AG09309 (cell line): ENCODE results near the gene FOXP1.

Experiments
- DNase-seq: peaks from one replicate; pipeline ENCODE4 v3.0.0-alpha.2; 2010; ENCODE audit warnings: low read depth
- H3K4me3 ChIP-seq: 2 replicates; pipeline ENCODE4 v1.5.1; 2011; ENCODE audit warnings: mild to moderate bottlenecking, low read depth, low read length, moderate library complexity; ENCODE audit not compliant: control insufficient read depth
- TF ChIP-seq, protein P1 (sequence below): IDR thresholded peaks from 2 replicates; pipeline ENCODE4 v1.5.1; 2011; ENCODE audit warnings: mild to moderate bottlenecking, low read depth, low read length, inconsistent platforms; ENCODE audit not compliant: insufficient read depth, control insufficient read depth; ENCODE audit errors: missing control alignments

The FOXP1 gene

DNA sequence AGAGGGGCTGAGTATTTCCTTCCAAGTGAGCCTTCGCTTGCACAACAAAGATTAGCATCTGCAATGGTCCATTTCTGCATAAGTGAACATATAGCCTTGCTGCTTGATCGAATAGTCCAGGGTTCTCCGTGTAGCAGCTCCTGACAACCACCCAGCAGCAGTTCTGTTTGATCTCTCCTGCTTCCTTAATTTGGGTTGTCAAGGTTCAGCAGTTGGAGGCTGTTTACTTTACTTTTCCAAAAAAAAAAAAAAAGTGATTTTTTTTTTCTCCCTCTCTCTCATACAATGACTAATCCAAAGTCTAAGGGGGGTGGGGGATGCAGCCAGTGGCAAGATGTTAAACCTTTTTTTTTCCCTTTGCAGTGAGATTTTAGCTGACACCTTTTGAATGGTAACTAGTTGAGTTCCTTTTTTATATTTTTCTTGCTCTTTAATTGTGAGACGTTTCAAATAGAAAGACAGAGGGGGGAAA is 3.6 kb downstream of the FOXP1 start:
- peak overlapping the region; percentile 15 for H3K4me3 ChIP-seq
- TF ChIP-seq, protein P1, sequence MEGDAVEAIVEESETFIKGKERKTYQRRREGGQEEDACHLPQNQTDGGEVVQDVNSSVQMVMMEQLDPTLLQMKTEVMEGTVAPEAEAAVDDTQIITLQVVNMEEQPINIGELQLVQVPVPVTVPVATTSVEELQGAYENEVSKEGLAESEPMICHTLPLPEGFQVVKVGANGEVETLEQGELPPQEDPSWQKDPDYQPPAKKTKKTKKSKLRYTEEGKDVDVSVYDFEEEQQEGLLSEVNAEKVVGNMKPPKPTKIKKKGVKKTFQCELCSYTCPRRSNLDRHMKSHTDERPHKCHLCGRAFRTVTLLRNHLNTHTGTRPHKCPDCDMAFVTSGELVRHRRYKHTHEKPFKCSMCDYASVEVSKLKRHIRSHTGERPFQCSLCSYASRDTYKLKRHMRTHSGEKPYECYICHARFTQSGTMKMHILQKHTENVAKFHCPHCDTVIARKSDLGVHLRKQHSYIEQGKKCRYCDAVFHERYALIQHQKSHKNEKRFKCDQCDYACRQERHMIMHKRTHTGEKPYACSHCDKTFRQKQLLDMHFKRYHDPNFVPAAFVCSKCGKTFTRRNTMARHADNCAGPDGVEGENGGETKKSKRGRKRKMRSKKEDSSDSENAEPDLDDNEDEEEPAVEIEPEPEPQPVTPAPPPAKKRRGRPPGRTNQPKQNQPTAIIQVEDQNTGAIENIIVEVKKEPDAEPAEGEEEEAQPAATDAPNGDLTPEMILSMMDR: no peak

DNA sequence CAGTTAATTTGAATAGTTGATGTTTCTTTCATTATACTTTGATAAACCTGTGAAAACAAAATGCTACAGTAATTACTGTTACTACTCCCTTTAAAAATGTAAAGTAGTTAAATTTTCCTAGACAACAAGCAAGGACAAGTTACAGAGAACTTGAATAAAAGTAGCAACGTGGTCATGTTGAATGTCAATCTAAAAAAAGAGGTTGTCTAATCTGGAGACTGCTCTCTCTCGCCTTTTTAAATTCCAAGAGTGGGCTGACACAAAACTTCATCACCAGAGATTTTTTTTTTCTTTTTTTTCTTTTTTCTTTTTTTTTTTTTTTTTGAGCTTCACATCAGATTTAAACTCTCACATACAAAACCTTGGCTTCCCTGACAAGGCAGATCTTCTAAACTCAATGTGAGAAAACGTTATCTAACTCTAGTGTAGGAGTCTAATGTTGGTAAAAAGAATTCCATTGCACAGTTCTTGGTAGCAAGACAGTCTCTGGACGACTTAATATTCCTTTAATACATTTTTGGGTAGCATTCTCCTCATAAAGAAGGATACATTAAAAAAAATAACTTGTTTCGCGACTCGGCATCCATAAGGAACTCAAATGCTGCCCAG is 4.1 kb downstream of the FOXP1 start:
- TF ChIP-seq, protein P1: no peak
- no peak for DNase-seq
- H3K4me3 ChIP-seq: peak overlapping the region; percentile 15

More for the DNA sequence above, 3.6 kb downstream of the FOXP1 start:
- DNase-seq: no peak

DNA sequence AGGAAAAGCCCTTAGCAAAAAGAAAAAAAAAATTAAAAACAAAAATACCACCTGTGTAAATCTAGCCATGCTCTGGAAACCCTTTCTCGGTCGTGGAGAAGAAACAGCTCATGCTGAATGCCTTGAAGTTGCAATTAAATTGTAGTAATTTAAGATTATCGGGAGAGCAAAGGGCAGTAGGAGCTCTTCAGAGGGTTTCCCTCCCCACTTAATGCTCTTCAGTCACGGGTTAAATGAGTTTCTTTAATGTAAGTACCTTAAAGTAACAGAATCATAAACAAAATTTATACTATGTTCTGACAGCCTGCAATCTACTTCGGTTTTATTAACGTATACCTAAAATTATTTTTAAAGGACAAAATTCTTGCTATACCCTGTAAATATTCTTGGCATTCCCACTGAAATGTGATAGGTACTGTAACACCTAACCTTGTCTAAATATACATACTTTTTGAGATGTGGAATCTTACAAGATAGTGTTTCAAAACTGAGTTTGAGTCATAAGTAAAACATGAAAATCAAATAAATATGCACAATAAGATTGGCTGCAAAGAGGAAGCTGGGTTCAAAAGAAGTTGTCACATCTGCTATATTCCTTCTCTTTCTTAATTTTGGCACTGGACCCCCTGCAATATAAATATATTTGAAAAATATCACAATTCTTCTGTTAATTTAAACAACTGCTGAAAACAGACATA is 5.3 kb downstream of the FOXP1 start:
- H3K4me3 ChIP-seq: no peak overlapping the region
- DNase-seq: no peak
- TF ChIP-seq, protein P1: no peak

DNA sequence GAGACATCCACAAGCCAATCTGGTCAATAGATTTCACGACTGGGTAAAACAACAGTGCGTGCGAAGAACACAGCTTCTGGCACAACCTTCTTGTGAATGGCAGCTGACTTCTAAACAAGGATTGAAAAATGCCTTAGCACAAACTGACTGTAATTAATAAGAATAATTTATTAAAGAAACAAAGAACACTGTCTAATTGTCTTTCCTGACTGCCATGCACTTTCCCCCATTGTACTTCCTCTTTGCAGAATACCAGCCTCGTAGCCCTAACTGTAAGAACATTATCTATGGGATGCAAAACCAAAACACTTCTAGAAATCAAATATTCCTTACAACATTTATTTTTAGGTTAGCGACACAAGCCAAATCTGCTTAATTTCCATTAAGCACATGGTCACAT is 6.5 kb downstream of the FOXP1 start:
- TF ChIP-seq, protein P1: no peak
- DNase-seq: no peak
- no peak overlapping the region for H3K4me3 ChIP-seq

DNA sequence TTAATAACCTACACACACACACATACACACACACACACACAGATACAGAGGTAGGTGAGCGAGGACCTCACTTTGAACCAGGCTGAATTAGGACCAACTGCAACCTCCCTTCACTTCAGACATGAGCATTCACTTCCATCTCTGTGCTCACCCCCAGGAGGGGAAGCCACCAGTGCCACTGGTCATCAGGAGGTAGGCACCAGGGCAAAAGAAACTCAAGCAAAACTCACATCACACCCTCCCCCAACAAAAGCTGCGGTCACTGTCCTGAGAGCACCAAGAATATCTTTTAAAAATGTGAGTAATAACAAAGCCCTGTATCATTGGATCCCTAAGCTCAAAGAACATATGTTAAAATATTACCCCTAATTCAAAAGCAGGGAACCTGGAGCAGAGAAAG is 8.1 kb downstream of the FOXP1 start:
- no peak for DNase-seq
- no peak overlapping the region for H3K4me3 ChIP-seq
- TF ChIP-seq, protein P1: no peak

DNA sequence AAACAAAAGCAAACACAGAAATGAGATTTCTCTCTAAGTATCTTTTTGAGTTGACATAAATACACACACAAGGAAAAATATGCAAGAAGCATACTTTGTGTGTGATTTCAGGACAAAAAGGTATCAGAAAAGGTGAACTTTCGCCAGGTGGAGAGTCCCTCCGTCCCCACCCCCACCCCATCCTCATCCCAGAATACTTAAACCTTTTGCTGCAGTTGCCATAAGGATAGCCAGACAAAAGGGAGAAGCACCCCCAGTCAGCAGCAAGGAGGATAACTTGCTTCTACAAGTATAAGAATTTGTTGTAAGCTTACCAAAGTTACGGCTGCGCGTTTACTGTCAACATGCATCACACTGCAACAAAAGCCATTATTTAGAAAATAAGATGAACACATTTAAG is 10.3 kb downstream of the FOXP1 start:
- DNase-seq: no peak
- TF ChIP-seq, protein P1: no peak
- no peak overlapping the region for H3K4me3 ChIP-seq

DNA sequence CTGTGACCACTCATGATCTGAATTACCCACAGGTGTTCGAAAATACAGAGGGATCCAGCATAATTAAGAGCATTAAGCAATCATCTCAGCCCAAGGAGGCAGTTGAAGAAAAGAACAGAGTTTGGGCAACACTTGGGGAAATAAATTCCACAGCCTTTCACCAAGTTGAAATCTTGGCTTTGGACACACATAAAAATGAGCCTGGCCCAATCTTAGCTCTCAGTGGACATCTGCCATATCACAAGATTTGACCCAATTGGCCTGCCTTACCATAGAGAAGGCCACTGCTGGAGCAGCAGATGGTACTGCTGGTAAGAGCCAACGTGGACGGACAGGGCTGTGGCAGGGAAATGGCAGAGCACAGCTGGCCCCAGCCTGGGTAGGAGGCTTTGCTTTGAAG is 13.0 kb downstream of the FOXP1 start:
- H3K4me3 ChIP-seq: no peak overlapping the region
- DNase-seq: no peak
- TF ChIP-seq, protein P1: no peak
